C4-2B (cell line): ENCODE data around the gene DPEP2NB.

Source experiments
- CTCF ChIP-seq: fragments of 450-650 bp; conservative IDR thresholded peaks from 2 replicates; pipeline ENCODE4 v1.5.1; 2017; ENCODE audit warnings: mild to moderate bottlenecking
- ZFX ChIP-seq: fragments of 450-650 bp; IDR thresholded peaks from 2 replicates; pipeline ENCODE4 v1.6.1; 2017

GRCh38 chr16:68022278-68022727 is 6.6 kb upstream of the DPEP2NB start:
- no peak for TF ChIP-seq CTCF
- no peak for TF ChIP-seq ZFX
